HepG2 (cell line): ENCODE measurements around the gene ALB. TPM values are rescaled to one million over a fixed set of nuclear protein-coding genes. Genes with fewer than 3 reads are reported as not detected.

Experiments
- BCL6 ChIP-seq: IDR thresholded peaks from 2 replicates; pipeline ENCODE4 v1.6.1; 2016; ENCODE audit warnings: missing genetic modification reagents, missing compliant biosample characterization
- CBX2 ChIP-seq, 2 experiments: fragments of 200-600 bp in 1 of 2; sonication (generic); formaldehyde crosslinking in 1 of 2; IDR thresholded peaks; 2 replicates each; pipeline versions ENCODE4 v1.7.0 to v1.8.1; 2018 to 2022; ENCODE audit warnings: low read depth in 2 of 2, low read length in 1 of 2, mild to moderate bottlenecking in 1 of 2, missing genetic modification reagents in 1 of 2
- FOXJ3 ChIP-seq: sonication (generic); formaldehyde crosslinking; IDR thresholded peaks from 2 replicates; pipeline ENCODE4 v1.4.0; 2020; ENCODE audit warnings: missing genetic modification reagents, mild to moderate bottlenecking, borderline replicate concordance
- IKZF1 ChIP-seq: fragments of 450-650 bp; IDR thresholded peaks from 2 replicates; pipeline ENCODE4 v1.7.1; 2016
- MLLT10 ChIP-seq: sonication (generic); formaldehyde crosslinking; IDR thresholded peaks from 2 replicates; pipeline ENCODE4 v1.4.0; 2020; ENCODE audit warnings: missing genetic modification reagents
- SATB2 ChIP-seq: sonication (generic); formaldehyde crosslinking; IDR thresholded peaks from 2 replicates; pipeline ENCODE4 v1.5.0; 2020; ENCODE audit warnings: missing genetic modification reagents
- ZBTB1 ChIP-seq: sonication (generic); formaldehyde crosslinking; IDR thresholded peaks from 2 replicates; pipeline ENCODE4 v1.4.0; 2020; ENCODE audit warnings: missing genetic modification reagents, borderline replicate concordance
- ZKSCAN5 ChIP-seq: sonication (generic); formaldehyde crosslinking; IDR thresholded peaks from 2 replicates; pipeline ENCODE4 v1.5.1; 2020; ENCODE audit warnings: mild to moderate bottlenecking, missing genetic modification reagents
- ZNF775 ChIP-seq: sonication (generic); formaldehyde crosslinking; IDR thresholded peaks from 2 replicates; pipeline ENCODE4 v1.4.0; 2020; ENCODE audit warnings: missing genetic modification reagents, mild to moderate bottlenecking, moderate library complexity, borderline replicate concordance
- polyA plus RNA-seq, 8 experiments: library from polyadenylated mRNA; depleted of rRNA in 3 of 8; stranded (reverse) in 7 of 8; unstranded in 1 of 8; fragments of >200 nt; fragmentation: Illumina TruSeq in 4 of 8; extraction: Trizol in 4 of 8; gene quantifications; 2 replicates each; pipeline versions ENCODE4 v1.2.1 to v1.2.3, GENCODE V29; 2011 to 2016; ENCODE audit warnings: low read depth in 4 of 8, missing spikeins in 1 of 8, mixed read lengths in 1 of 8; ENCODE audit not compliant: insufficient read depth in 1 of 8
- total RNA-seq, 5 experiments: library from RNA; depleted of rRNA; stranded (reverse); fragments of >200 nt; fragmentation: Illumina TruSeq; extraction: Trizol; gene quantifications; 2 replicates each; pipeline ENCODE4 v1.2.3, GENCODE V29; 2016; ENCODE audit warnings: low read depth in 1 of 5
- TF ChIP-seq, protein P1 (sequence below): sonication (generic); formaldehyde crosslinking; IDR thresholded peaks from 2 replicates; pipeline ENCODE4 v1.5.1; 2020; ENCODE audit warnings: missing genetic modification reagents, mild to moderate bottlenecking, borderline replicate concordance
- TF ChIP-seq, protein P2 (sequence below): sonication (generic); formaldehyde crosslinking; IDR thresholded peaks from 2 replicates; pipeline ENCODE4 v1.4.0; 2020; ENCODE audit warnings: missing genetic modification reagents
- TF ChIP-seq, protein P3 (sequence below): sonication (generic); formaldehyde crosslinking; conservative IDR thresholded peaks from 2 replicates; pipeline ENCODE4 v1.8.1; 2023; ENCODE audit warnings: missing genetic modification reagents
- TF ChIP-seq, protein P4 (sequence below): sonication (generic); formaldehyde crosslinking; IDR thresholded peaks from 2 replicates; pipeline ENCODE4 v1.8.0; 2023; ENCODE audit warnings: mild to moderate bottlenecking, missing genetic modification reagents
- TF ChIP-seq, protein P5 (sequence below): sonication (generic); formaldehyde crosslinking; IDR thresholded peaks from 2 replicates; pipeline ENCODE4 v1.4.0; 2020; ENCODE audit warnings: missing genetic modification reagents
- TF ChIP-seq, protein P6 (sequence below): sonication (generic); formaldehyde crosslinking; IDR thresholded peaks from 2 replicates; pipeline ENCODE4 v1.4.0; 2020; ENCODE audit warnings: missing genetic modification reagents

Gene ALB
- total and polyA plus RNA-seq, 2 of the 13 experiments (the other 11 are each of a cell fraction or from before 2014, with no cell fraction given) = 22,259 to 22,625 TPM

DNA sequence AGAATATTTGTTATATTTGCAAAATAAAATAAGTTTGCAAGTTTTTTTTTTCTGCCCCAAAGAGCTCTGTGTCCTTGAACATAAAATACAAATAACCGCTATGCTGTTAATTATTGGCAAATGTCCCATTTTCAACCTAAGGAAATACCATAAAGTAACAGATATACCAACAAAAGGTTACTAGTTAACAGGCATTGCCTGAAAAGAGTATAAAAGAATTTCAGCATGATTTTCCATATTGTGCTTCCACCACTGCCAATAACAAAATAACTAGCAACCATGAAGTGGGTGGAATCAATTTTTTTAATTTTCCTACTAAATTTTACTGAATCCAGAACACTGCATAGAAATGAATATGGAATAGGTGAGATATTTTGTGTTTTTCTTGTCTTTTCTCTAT is 31.9 kb downstream of the ALB start, which contains the start of gene AFP (continued):
- TF ChIP-seq, protein P1, sequence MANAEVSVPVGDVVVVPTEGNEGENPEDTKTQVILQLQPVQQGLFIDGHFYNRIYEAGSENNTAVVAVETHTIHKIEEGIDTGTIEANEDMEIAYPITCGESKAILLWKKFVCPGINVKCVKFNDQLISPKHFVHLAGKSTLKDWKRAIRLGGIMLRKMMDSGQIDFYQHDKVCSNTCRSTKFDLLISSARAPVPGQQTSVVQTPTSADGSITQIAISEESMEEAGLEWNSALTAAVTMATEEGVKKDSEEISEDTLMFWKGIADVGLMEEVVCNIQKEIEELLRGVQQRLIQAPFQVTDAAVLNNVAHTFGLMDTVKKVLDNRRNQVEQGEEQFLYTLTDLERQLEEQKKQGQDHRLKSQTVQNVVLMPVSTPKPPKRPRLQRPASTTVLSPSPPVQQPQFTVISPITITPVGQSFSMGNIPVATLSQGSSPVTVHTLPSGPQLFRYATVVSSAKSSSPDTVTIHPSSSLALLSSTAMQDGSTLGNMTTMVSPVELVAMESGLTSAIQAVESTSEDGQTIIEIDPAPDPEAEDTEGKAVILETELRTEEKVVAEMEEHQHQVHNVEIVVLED (CRISPR knock-in tag) = no peak
- TF ChIP-seq ZBTB1 (CRISPR knock-in tag) = no peak
- TF ChIP-seq MLLT10 = peak; percentile 32; the same call in 1 of the 2 replicates
- peak; percentile 36; the same call in 1 of the 2 replicates for TF ChIP-seq FOXJ3 (CRISPR knock-in tag)
- TF ChIP-seq, protein P2, sequence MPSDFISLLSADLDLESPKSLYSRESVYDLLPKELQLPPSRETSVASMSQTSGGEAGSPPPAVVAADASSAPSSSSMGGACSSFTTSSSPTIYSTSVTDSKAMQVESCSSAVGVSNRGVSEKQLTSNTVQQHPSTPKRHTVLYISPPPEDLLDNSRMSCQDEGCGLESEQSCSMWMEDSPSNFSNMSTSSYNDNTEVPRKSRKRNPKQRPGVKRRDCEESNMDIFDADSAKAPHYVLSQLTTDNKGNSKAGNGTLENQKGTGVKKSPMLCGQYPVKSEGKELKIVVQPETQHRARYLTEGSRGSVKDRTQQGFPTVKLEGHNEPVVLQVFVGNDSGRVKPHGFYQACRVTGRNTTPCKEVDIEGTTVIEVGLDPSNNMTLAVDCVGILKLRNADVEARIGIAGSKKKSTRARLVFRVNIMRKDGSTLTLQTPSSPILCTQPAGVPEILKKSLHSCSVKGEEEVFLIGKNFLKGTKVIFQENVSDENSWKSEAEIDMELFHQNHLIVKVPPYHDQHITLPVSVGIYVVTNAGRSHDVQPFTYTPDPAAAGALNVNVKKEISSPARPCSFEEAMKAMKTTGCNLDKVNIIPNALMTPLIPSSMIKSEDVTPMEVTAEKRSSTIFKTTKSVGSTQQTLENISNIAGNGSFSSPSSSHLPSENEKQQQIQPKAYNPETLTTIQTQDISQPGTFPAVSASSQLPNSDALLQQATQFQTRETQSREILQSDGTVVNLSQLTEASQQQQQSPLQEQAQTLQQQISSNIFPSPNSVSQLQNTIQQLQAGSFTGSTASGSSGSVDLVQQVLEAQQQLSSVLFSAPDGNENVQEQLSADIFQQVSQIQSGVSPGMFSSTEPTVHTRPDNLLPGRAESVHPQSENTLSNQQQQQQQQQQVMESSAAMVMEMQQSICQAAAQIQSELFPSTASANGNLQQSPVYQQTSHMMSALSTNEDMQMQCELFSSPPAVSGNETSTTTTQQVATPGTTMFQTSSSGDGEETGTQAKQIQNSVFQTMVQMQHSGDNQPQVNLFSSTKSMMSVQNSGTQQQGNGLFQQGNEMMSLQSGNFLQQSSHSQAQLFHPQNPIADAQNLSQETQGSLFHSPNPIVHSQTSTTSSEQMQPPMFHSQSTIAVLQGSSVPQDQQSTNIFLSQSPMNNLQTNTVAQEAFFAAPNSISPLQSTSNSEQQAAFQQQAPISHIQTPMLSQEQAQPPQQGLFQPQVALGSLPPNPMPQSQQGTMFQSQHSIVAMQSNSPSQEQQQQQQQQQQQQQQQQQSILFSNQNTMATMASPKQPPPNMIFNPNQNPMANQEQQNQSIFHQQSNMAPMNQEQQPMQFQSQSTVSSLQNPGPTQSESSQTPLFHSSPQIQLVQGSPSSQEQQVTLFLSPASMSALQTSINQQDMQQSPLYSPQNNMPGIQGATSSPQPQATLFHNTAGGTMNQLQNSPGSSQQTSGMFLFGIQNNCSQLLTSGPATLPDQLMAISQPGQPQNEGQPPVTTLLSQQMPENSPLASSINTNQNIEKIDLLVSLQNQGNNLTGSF (CRISPR knock-in tag) = no peak
- TF ChIP-seq, protein P3, sequence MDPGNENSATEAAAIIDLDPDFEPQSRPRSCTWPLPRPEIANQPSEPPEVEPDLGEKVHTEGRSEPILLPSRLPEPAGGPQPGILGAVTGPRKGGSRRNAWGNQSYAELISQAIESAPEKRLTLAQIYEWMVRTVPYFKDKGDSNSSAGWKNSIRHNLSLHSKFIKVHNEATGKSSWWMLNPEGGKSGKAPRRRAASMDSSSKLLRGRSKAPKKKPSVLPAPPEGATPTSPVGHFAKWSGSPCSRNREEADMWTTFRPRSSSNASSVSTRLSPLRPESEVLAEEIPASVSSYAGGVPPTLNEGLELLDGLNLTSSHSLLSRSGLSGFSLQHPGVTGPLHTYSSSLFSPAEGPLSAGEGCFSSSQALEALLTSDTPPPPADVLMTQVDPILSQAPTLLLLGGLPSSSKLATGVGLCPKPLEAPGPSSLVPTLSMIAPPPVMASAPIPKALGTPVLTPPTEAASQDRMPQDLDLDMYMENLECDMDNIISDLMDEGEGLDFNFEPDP (CRISPR knock-in tag) = no peak
- no peak for TF ChIP-seq ZKSCAN5 (CRISPR knock-in tag)
- TF ChIP-seq, protein P4, sequence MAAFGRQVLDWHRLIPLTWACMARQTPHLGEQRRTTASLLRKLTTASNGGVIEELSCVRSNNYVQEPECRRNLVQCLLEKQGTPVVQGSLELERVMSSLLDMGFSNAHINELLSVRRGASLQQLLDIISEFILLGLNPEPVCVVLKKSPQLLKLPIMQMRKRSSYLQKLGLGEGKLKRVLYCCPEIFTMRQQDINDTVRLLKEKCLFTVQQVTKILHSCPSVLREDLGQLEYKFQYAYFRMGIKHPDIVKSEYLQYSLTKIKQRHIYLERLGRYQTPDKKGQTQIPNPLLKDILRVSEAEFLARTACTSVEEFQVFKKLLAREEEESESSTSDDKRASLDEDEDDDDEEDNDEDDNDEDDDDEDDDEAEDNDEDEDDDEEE = no peak
- TF ChIP-seq IKZF1 = no peak
- TF ChIP-seq CBX2 (IDR thresholded peaks at IDR 0.05; ENCODE audit: low read depth, low read length) = no peak
- no peak for TF ChIP-seq CBX2 (CRISPR knock-in tag; IDR thresholded peaks at IDR 0.05; ENCODE audit: low read depth)
- TF ChIP-seq, protein P5, sequence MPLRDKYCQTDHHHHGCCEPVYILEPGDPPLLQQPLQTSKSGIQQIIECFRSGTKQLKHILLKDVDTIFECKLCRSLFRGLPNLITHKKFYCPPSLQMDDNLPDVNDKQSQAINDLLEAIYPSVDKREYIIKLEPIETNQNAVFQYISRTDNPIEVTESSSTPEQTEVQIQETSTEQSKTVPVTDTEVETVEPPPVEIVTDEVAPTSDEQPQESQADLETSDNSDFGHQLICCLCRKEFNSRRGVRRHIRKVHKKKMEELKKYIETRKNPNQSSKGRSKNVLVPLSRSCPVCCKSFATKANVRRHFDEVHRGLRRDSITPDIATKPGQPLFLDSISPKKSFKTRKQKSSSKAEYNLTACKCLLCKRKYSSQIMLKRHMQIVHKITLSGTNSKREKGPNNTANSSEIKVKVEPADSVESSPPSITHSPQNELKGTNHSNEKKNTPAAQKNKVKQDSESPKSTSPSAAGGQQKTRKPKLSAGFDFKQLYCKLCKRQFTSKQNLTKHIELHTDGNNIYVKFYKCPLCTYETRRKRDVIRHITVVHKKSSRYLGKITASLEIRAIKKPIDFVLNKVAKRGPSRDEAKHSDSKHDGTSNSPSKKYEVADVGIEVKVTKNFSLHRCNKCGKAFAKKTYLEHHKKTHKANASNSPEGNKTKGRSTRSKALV (CRISPR knock-in tag) = no peak
- TF ChIP-seq SATB2 (CRISPR knock-in tag) = peak; percentile 77; the same call in 1 of the 2 replicates
- TF ChIP-seq, protein P6, sequence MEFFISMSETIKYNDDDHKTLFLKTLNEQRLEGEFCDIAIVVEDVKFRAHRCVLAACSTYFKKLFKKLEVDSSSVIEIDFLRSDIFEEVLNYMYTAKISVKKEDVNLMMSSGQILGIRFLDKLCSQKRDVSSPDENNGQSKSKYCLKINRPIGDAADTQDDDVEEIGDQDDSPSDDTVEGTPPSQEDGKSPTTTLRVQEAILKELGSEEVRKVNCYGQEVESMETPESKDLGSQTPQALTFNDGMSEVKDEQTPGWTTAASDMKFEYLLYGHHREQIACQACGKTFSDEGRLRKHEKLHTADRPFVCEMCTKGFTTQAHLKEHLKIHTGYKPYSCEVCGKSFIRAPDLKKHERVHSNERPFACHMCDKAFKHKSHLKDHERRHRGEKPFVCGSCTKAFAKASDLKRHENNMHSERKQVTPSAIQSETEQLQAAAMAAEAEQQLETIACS (CRISPR knock-in tag) = no peak
- peak; percentile 57; the same call in 1 of the 2 replicates for TF ChIP-seq BCL6 (CRISPR knock-in tag)
- no peak for TF ChIP-seq ZNF775 (CRISPR knock-in tag)
